GM18861 (cell line): ENCODE data around the gene HOXC4.
"Not testable (repeated sequence)": the region's sequence is repeated elsewhere in the genome, so short reads cannot be mapped to it uniquely, and the experiment has no call there.

Source experiments
- ATAC-seq: cut with Tn5 transposase; IDR thresholded peaks from one replicate; pipeline ENCODE4 v1.9.1; 2021; ENCODE audit not compliant: unreplicated experiment

Gene HOXC4

GRCh38 chr12:54053003-54053750 is 458 bp upstream of the HOXC4 start:
- peak; percentile 76 for ATAC-seq

- ATAC-seq = no peak
These were observed 1.1 kb downstream of the HOXC4 start for GRCh38 chr12:54054742-54055194.

- no peak for ATAC-seq
These were observed 1.9 kb downstream of the HOXC4 start for GRCh38 chr12:54055552-54055951.

- ATAC-seq = no peak
These were observed 2.5 kb downstream of the HOXC4 start for GRCh38 chr12:54056110-54056509.

GRCh38 chr12:54058128-54058768 is 4.6 kb downstream of the HOXC4 start:
- ATAC-seq = no peak

GRCh38 chr12:54059668-54060067 is 6.0 kb downstream of the HOXC4 start:
- ATAC-seq = no peak

GRCh38 chr12:54060174-54060974 is 6.7 kb downstream of the HOXC4 start:
- ATAC-seq = no peak

GRCh38 chr12:54060975-54061778 is 7.5 kb downstream of the HOXC4 start:
- ATAC-seq = no peak

GRCh38 chr12:54065677-54066076 is 12.0 kb downstream of the HOXC4 start:
- ATAC-seq = no peak

GRCh38 chr12:54066408-54066807 is 12.8 kb downstream of the HOXC4 start:
- ATAC-seq = no peak

- no peak for ATAC-seq
These were observed 14.9 kb downstream of the HOXC4 start for GRCh38 chr12:54068418-54069070.

- ATAC-seq = no peak
These were observed 18.3 kb downstream of the HOXC4 start for GRCh38 chr12:54071942-54072341.

- no peak for ATAC-seq
These were observed 20.7 kb downstream of the HOXC4 start for GRCh38 chr12:54074308-54074707.

- no peak for ATAC-seq
These were observed 21.8 kb downstream of the HOXC4 start for GRCh38 chr12:54075409-54075808.

GRCh38 chr12:54075974-54076373 is 22.3 kb downstream of the HOXC4 start:
- no peak for ATAC-seq

GRCh38 chr12:54077843-54078242 is 24.2 kb downstream of the HOXC4 start:
- not testable (repeated sequence) for ATAC-seq

GRCh38 chr12:54079115-54079514 is 25.5 kb downstream of the HOXC4 start:
- ATAC-seq = not testable (repeated sequence)

- ATAC-seq = not testable (repeated sequence)
These were observed 26.6 kb downstream of the HOXC4 start for GRCh38 chr12:54080008-54080924.

GRCh38 chr12:54081053-54081514 is 27.4 kb downstream of the HOXC4 start:
- ATAC-seq = not testable (repeated sequence)
